Neural cell (in vitro differentiated cells): ENCODE results near the gene METTL6. TPM values are rescaled to one million over a fixed set of nuclear protein-coding genes. Genes with fewer than 3 reads are reported as not detected.

ENCODE experiments used
- polyA plus RNA-seq: library from polyadenylated mRNA; depleted of rRNA; stranded (reverse); fragments of >200 nt; gene quantifications from 2 replicates; pipeline ENCODE4 v1.2.3, GENCODE V29; 2014
- small RNA-seq, 3 experiments: library from RNA; depleted of rRNA; stranded (forward); fragments of <200 nt; gene quantifications; one replicate each; pipeline ENCODE3, GENCODE V24; 2012

Gene METTL6
- polyA plus RNA-seq, 1 donor from 2014 or later = 60.8 TPM

Small RNA genes lying within 50 kb of the gene (small RNA-seq; reads per million reads assigned to genes)
- gene HMGN2P7 = 0 reads per million in 3 experiments
- gene RNU6-1024P = 0 reads per million in 3 experiments

Other genes starting within 250 kb of the METTL6 start
- 60.9 and 74.2 TPM in 2 replicates for gene CAPN7, start 221.3 kb downstream of the METTL6 start, polyA plus RNA-seq
- gene SH3BP5, start 95.0 kb downstream of the METTL6 start, polyA plus RNA-seq = 166 TPM in 2 replicates
- 45.4 and 53.1 TPM in 2 replicates for gene EAF1, start 54 bp upstream of the METTL6 start, polyA plus RNA-seq
- gene COLQ, start 94.2 kb upstream of the METTL6 start, polyA plus RNA-seq = 9.5 and 9.7 TPM in 2 replicates
- 22.5 and 26.0 TPM in 2 replicates for gene HACL1, start 174.0 kb upstream of the METTL6 start, polyA plus RNA-seq
- gene BTD, start 174.2 kb upstream of the METTL6 start, polyA plus RNA-seq = 4.6 TPM in 2 replicates